Measurements from ENCODE around the gene EXD3.

The EXD3 gene

GRCh38 chr9:137311986-137312851, 110.7 kb downstream of the EXD3 start:
- 91% methylated on average over 28 of the region's 28 CpGs for WGBS
- Histone ChIP-seq H3K4me3 (ENCODE audit: low read length) (no peak overlapping the region), H3K27me3 (ENCODE audit: insufficient read depth, low read length) (no peaks in the 10 kb centered on the region), H3K9me3 (ENCODE audit: insufficient read depth, low read depth, low read length) (no peaks in the 10 kb centered on the region), H3K4me1 (ENCODE audit: insufficient read depth, low read length) (peaks cover 13% of the 10 kb centered on the region; the same call in 1 of the 2 replicates), H3K36me3 (ENCODE audit: insufficient read depth, low read length) (no peaks in the 10 kb centered on the region), H3K27ac (ENCODE audit: low read depth, low read length) (no peak overlapping the region), H3K9ac (ENCODE audit: low read depth, low read length) (no peak overlapping the region)

- H3K9me3 ChIP-seq (ENCODE audit: insufficient read depth, low read depth, low read length) = no peaks in the 10 kb centered on the region
- no peaks in the 10 kb centered on the region for H3K36me3 ChIP-seq (ENCODE audit: insufficient read depth, low read length)
- H3K27me3 ChIP-seq (ENCODE audit: insufficient read depth, low read length) = no peaks in the 10 kb centered on the region
- no peak overlapping the region for H3K4me3 ChIP-seq (ENCODE audit: low read length)
- no peak overlapping the region for H3K27ac ChIP-seq (ENCODE audit: low read depth, low read length)
- H3K4me1 ChIP-seq (ENCODE audit: insufficient read depth, low read length) = peaks cover 14% of the 10 kb centered on the region; the same call in 1 of the 2 replicates
- H3K9ac ChIP-seq (ENCODE audit: low read depth, low read length) = no peak overlapping the region
- WGBS = 91% methylated on average over 27 of the region's 27 CpGs
Observed at GRCh38 chr9:137311171-137311985, 111.6 kb downstream of the EXD3 start.

- Histone ChIP-seq H3K36me3 (ENCODE audit: insufficient read depth, low read length) (no peaks in the 10 kb centered on the region), H3K9ac (ENCODE audit: low read depth, low read length) (no peak overlapping the region), H3K27ac (ENCODE audit: low read depth, low read length) (no peak overlapping the region), H3K4me3 (ENCODE audit: low read length) (no peak overlapping the region), H3K9me3 (ENCODE audit: insufficient read depth, low read depth, low read length) (no peaks in the 10 kb centered on the region), H3K4me1 (ENCODE audit: insufficient read depth, low read length) (peaks cover 19% of the 10 kb centered on the region), H3K27me3 (ENCODE audit: insufficient read depth, low read length) (no peaks in the 10 kb centered on the region)
- WGBS = 89% methylated on average over 20 of the region's 20 CpGs
Observed at GRCh38 chr9:137310189-137311052, 112.5 kb downstream of the EXD3 start.

- Histone ChIP-seq H3K27ac (ENCODE audit: low read depth, low read length) (no peak overlapping the region), H3K4me3 (ENCODE audit: low read length) (no peak overlapping the region), H3K4me1 (ENCODE audit: insufficient read depth, low read length) (peaks cover 23% of the 10 kb centered on the region), H3K36me3 (ENCODE audit: insufficient read depth, low read length) (no peaks in the 10 kb centered on the region), H3K27me3 (ENCODE audit: insufficient read depth, low read length) (no peaks in the 10 kb centered on the region), H3K9me3 (ENCODE audit: insufficient read depth, low read depth, low read length) (no peaks in the 10 kb centered on the region), H3K9ac (ENCODE audit: low read depth, low read length) (no peak overlapping the region)
- 90% methylated on average over 15 of the region's 15 CpGs for WGBS
Observed at GRCh38 chr9:137309368-137310188, 113.4 kb downstream of the EXD3 start.

- H3K4me3 ChIP-seq (ENCODE audit: low read length) = no peak overlapping the region
- no peaks in the 10 kb centered on the region for H3K36me3 ChIP-seq (ENCODE audit: insufficient read depth, low read length)
- H3K27ac ChIP-seq (ENCODE audit: low read depth, low read length) = no peak overlapping the region
- no peak overlapping the region for H3K9ac ChIP-seq (ENCODE audit: low read depth, low read length)
- peaks cover 27% of the 10 kb centered on the region for H3K4me1 ChIP-seq (ENCODE audit: insufficient read depth, low read length)
- H3K9me3 ChIP-seq (ENCODE audit: insufficient read depth, low read depth, low read length) = no peaks in the 10 kb centered on the region
- peaks cover 8% of the 10 kb centered on the region for H3K27me3 ChIP-seq (ENCODE audit: insufficient read depth, low read length)
- WGBS = 83% methylated on average over 20 of the region's 20 CpGs
Observed at GRCh38 chr9:137308057-137308619, 114.8 kb downstream of the EXD3 start.

GRCh38 chr9:137307255-137308056, 115.5 kb downstream of the EXD3 start:
- Histone ChIP-seq H3K4me1 (ENCODE audit: insufficient read depth, low read length) (peaks cover 31% of the 10 kb centered on the region), H3K27ac (ENCODE audit: low read depth, low read length) (no peak overlapping the region), H3K9ac (ENCODE audit: low read depth, low read length) (no peak overlapping the region), H3K4me3 (ENCODE audit: low read length) (no peak overlapping the region), H3K27me3 (ENCODE audit: insufficient read depth, low read length) (peaks cover 15% of the 10 kb centered on the region), H3K9me3 (ENCODE audit: insufficient read depth, low read depth, low read length) (no peaks in the 10 kb centered on the region), H3K36me3 (ENCODE audit: insufficient read depth, low read length) (no peaks in the 10 kb centered on the region)
- 87% methylated on average over 30 of the region's 30 CpGs for WGBS

- Histone ChIP-seq H3K9me3 (ENCODE audit: insufficient read depth, low read depth, low read length) (no peaks in the 10 kb centered on the region), H3K27ac (ENCODE audit: low read depth, low read length) (no peak overlapping the region), H3K27me3 (ENCODE audit: insufficient read depth, low read length) (peaks cover 15% of the 10 kb centered on the region), H3K9ac (ENCODE audit: low read depth, low read length) (no peak overlapping the region), H3K36me3 (ENCODE audit: insufficient read depth, low read length) (no peaks in the 10 kb centered on the region), H3K4me1 (ENCODE audit: insufficient read depth, low read length) (peaks cover 31% of the 10 kb centered on the region), H3K4me3 (ENCODE audit: low read length) (no peak overlapping the region)
- WGBS = 91% methylated on average over 23 of the region's 23 CpGs
Observed at GRCh38 chr9:137306850-137307254, 116.1 kb downstream of the EXD3 start.

GRCh38 chr9:137306066-137306849, 116.7 kb downstream of the EXD3 start:
- Histone ChIP-seq H3K9ac (ENCODE audit: low read depth, low read length) (no peak overlapping the region), H3K4me1 (ENCODE audit: insufficient read depth, low read length) (peaks cover 31% of the 10 kb centered on the region), H3K36me3 (ENCODE audit: insufficient read depth, low read length) (no peaks in the 10 kb centered on the region), H3K27ac (ENCODE audit: low read depth, low read length) (no peak overlapping the region), H3K4me3 (ENCODE audit: low read length) (no peak overlapping the region), H3K9me3 (ENCODE audit: insufficient read depth, low read depth, low read length) (no peaks in the 10 kb centered on the region), H3K27me3 (ENCODE audit: insufficient read depth, low read length) (peaks cover 15% of the 10 kb centered on the region)
- 79% methylated on average over 28 of the region's 30 CpGs for WGBS

GRCh38 chr9:137305798-137306065, 117.2 kb downstream of the EXD3 start:
- Histone ChIP-seq H3K9me3 (ENCODE audit: insufficient read depth, low read depth, low read length) (no peaks in the 10 kb centered on the region), H3K27ac (ENCODE audit: low read depth, low read length) (no peak overlapping the region), H3K4me3 (ENCODE audit: low read length) (no peak overlapping the region), H3K36me3 (ENCODE audit: insufficient read depth, low read length) (no peaks in the 10 kb centered on the region), H3K27me3 (ENCODE audit: insufficient read depth, low read length) (peaks cover 15% of the 10 kb centered on the region), H3K9ac (ENCODE audit: low read depth, low read length) (no peak overlapping the region), H3K4me1 (ENCODE audit: insufficient read depth, low read length) (peaks cover 29% of the 10 kb centered on the region)
- WGBS = 73% methylated on average over 8 of the region's 8 CpGs
